K562 (cell line): ENCODE measurements around the gene FAM234A. TPM values are rescaled to one million over a fixed set of nuclear protein-coding genes. Genes with fewer than 3 reads are reported as not detected.

Experiments
- E4F1 ChIP-seq: fragments of 250-450 bp; sonication (Bioruptor Pico); IDR thresholded peaks from 2 replicates; pipeline ENCODE4 v1.5.0; 2021; ENCODE audit warnings: mild to moderate bottlenecking, borderline replicate concordance
- HDAC1 ChIP-seq, 2 experiments: fragments of 450-650 bp; IDR thresholded peaks; 2 replicates each; pipeline ENCODE4 v1.6.1; 2016 to 2017; ENCODE audit warnings: inconsistent platforms in 1 of 2, mild to moderate bottlenecking in 1 of 2, moderate library complexity in 1 of 2
- KAT7 ChIP-seq: sonication (generic); formaldehyde crosslinking; IDR thresholded peaks from 2 replicates; pipeline ENCODE4 v1.8.0; 2022; ENCODE audit warnings: missing genetic modification reagents, mild to moderate bottlenecking, borderline replicate concordance
- PHTF2 ChIP-seq: fragments of 250-450 bp; sonication (Bioruptor Pico); IDR thresholded peaks from 2 replicates; pipeline ENCODE4 v1.5.0; 2021; ENCODE audit warnings: mild to moderate bottlenecking
- RERE ChIP-seq: sonication (generic); formaldehyde crosslinking; IDR thresholded peaks from 2 replicates; pipeline ENCODE4 v1.8.0; 2023; ENCODE audit warnings: missing genetic modification reagents, mild to moderate bottlenecking, borderline replicate concordance
- TCF15 ChIP-seq: fragments of 250-450 bp; sonication (Bioruptor Pico); IDR thresholded peaks from 2 replicates; pipeline ENCODE4 v1.8.0; 2022; ENCODE audit warnings: moderate library complexity, mild to moderate bottlenecking, inconsistent platforms
- TEAD2 ChIP-seq: fragments of 450-650 bp; IDR thresholded peaks from 2 replicates; pipeline ENCODE4 v1.6.1; 2016; ENCODE audit warnings: missing genetic modification characterization, control low read depth, missing compliant biosample characterization
- TEAD4 ChIP-seq, 2 experiments: sonication (generic) in 1 of 2; formaldehyde crosslinking in 1 of 2; IDR thresholded peaks; 2 replicates each; pipeline versions ENCODE4 v1.6.1 to v1.8.0; 2012 to 2022; ENCODE audit warnings: borderline replicate concordance in 1 of 2, inconsistent platforms in 1 of 2, low read length in 1 of 2, mild to moderate bottlenecking in 1 of 2, missing genetic modification reagents in 1 of 2
- THAP12 ChIP-seq: fragments of 250-450 bp; sonication (Bioruptor Pico); IDR thresholded peaks from 2 replicates; pipeline ENCODE4 v1.9.0; 2021; ENCODE audit warnings: mild to moderate bottlenecking, inconsistent platforms
- ZBTB26 ChIP-seq: fragments of 450-650 bp; formaldehyde crosslinking; IDR thresholded peaks from 2 replicates; pipeline ENCODE4 v1.4.0; 2022; ENCODE audit warnings: missing genetic modification characterization
- ZNF165 ChIP-seq: fragments of 250-450 bp; sonication (Bioruptor Pico); IDR thresholded peaks from 2 replicates; pipeline ENCODE4 v1.4.0; 2020; ENCODE audit warnings: borderline replicate concordance
- ZNF263 ChIP-seq: sonication (generic); formaldehyde crosslinking; IDR thresholded peaks from 2 replicates; pipeline ENCODE4 v1.8.0; 2022; ENCODE audit warnings: mild to moderate bottlenecking, missing genetic modification reagents, borderline replicate concordance
- ZNF707 ChIP-seq: fragments of 250-450 bp; sonication (Bioruptor Pico); conservative IDR thresholded peaks from 2 replicates; pipeline ENCODE4 v1.8.0; 2022; ENCODE audit warnings: inconsistent platforms, mild to moderate bottlenecking, moderate library complexity
- polyA plus RNA-seq, 8 experiments: library from polyadenylated mRNA; depleted of rRNA in 4 of 8; stranded (reverse) in 5 of 8; unstranded in 3 of 8; fragments of >200 nt; fragmentation: Nextera tagmentation in 2 of 8; fragmentation: Illumina TruSeq in 1 of 8; extraction: Ambion mirVana in 2 of 8; extraction: Trizol in 1 of 8; gene quantifications; 2 replicates each; pipeline versions ENCODE4 v1.2.1 to v1.2.3, GENCODE V29; 2011 to 2014; ENCODE audit warnings: inconsistent platforms in 1 of 8, missing spikeins in 1 of 8
- total RNA-seq, 7 experiments: library from RNA; depleted of rRNA in 6 of 7; stranded (reverse); fragments of >200 nt in 6 of 7; fragmentation: Illumina TruSeq in 2 of 7; extraction: Trizol in 2 of 7; gene quantifications; 2 replicates each; pipeline versions ENCODE4 v1.2.1 to v1.2.3, GENCODE V29; 2011 to 2021; ENCODE audit warnings: low replicate concordance in 1 of 7

The FAM234A gene
- total and polyA plus RNA-seq, 9 of the 15 experiments (the other 6 are each of a cell fraction or from before 2014, with no cell fraction given) = 1.0 to 47.9 (median 15.0) TPM

- no peak for TF ChIP-seq RERE (CRISPR knock-in tag)
- peak; percentile 9; the same call in 1 of the 2 replicates for TF ChIP-seq TEAD4 (IDR thresholded peaks at IDR 0.05; ENCODE audit: low read length)
- TF ChIP-seq TEAD4 (CRISPR knock-in tag; IDR thresholded peaks at IDR 0.05; ENCODE audit: borderline replicate concordance) = no peak
- no peak for TF ChIP-seq KAT7
- TF ChIP-seq ZBTB26 (CRISPR knock-in tag) = no peak
- peak in 1 of 2 experiments; percentile 86; a peak in 2 of 4 replicates for TF ChIP-seq HDAC1 (IDR thresholded peaks at IDR 0.05)
- TF ChIP-seq TEAD2 (tag) = no peak
- no peak for TF ChIP-seq E4F1 (CRISPR knock-in tag)
- TF ChIP-seq THAP12 (CRISPR knock-in tag) = peak; percentile 78; the same call in 1 of the 2 replicates
- TF ChIP-seq ZNF263 = peak; percentile 77
- TF ChIP-seq ZNF165 (CRISPR knock-in tag) = peak; percentile 76; the same call in 1 of the 2 replicates
- TF ChIP-seq TCF15 (CRISPR knock-in tag) = no peak
- no peak for TF ChIP-seq PHTF2 (CRISPR knock-in tag)
- no peak for TF ChIP-seq ZNF707 (CRISPR knock-in tag)
These were observed 5.5 kb upstream of the FAM234A start, which contains the start of gene LUC7L (continued) for GRCh38 chr16:228852-229730.
